HG02642 (cell line): Measurements from ENCODE around the gene XRN2.

Experiments
- ATAC-seq: cut with Tn5 transposase; IDR thresholded peaks from one replicate; pipeline ENCODE4 v1.9.1; 2021; ENCODE audit warnings: mild to moderate bottlenecking; ENCODE audit not compliant: unreplicated experiment, poor library complexity

The XRN2 gene

DNA sequence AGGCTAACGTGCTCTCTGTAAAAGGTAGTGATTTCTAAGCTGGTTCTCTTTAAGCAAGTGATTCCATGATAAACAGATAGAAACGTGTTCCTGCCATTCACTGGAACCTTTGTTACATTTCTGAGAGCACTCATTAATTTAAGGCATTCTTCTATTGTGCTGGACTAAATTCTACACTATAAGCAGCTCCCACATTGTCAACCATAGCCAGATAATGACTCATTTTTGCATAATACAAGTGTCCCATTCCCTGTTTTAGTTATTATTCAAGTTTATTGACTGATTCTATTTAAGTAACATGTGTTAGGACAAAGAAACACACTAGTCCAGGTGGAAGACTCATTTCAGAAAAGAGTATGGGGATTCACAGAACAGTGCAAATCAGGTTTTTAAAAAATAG, 13.5 kb upstream of the XRN2 start:
- ATAC-seq: no peak

- ATAC-seq: no peak
These were observed 12.1 kb upstream of the XRN2 start for GRCh38 chr20:21291026-21291425.

GRCh38 chr20:21294755-21295154, 8.4 kb upstream of the XRN2 start:
- ATAC-seq: no peak

DNA sequence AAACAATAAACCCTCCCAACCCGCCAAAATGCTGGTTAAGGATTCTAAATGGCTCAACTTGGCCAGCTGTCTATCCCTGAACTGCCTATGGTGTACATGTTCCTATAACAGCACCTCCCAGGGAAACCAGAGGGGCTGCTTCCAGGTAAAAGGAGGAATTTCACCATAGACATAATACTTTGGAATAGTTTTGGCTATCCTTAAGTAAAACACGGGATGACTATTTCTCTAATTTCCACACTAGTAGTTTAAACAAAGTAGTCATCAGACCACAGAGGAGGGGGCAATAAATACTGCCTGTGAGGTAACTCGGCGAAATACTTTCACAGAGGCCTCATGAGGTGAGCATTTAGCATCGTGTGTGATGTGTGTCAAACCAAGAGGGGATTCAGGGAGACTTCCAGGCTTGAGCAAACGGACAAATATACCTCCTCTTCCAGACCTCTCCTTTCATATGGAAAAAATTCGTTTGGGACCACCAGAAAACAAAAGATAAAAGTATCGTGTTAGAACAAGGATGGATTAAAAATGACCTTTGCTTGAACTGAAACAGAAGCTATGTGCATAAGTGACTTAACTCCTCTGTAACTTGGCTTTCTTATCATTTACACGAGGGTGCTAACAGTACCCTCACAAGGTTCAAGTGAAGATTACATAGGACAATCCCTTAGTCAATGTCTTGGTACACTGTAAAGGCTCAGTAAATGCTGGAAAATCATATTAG, 1.0 kb upstream of the XRN2 start:
- no peak for ATAC-seq

GRCh38 chr20:21302664-21303060, 469 bp upstream of the XRN2 start:
- ATAC-seq: peak; percentile 34

DNA sequence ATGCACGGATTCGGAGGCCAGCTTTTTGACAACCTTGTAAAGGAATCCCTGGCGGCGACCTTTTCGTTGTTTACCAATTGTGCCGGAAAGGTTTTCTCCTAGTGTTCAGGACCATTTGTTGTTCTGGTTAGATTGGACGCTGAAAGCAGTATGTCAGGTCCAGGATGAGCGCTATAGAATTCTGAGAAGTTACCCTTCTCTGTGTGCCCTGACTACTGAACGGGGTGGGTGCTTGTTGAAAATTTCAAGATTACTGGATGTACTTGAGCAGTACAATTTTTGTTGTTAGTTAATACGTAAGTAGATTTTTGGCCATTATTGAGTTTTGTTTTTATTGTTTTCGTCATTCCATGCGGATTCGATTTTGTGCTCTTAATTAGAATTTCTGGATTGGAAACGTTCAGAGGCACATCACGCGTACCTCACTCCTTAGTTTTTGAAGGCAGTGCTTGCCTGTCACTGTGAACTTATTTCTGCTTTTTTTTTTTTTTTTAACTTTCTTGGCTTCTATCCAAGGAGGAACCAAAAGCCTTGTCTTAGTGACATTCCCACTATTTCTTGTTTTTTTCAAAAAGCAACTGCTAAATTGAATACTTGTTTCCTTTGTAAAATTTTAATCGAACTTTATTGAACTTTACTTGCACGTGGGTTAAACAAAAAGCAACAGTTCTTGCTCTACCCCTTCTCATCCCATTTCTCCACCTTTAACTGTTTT, 898 bp downstream of the XRN2 start:
- peak; percentile 6 for ATAC-seq

GRCh38 chr20:21308340-21308739, 5.2 kb downstream of the XRN2 start:
- ATAC-seq: no peak

GRCh38 chr20:21309678-21310467, 6.7 kb downstream of the XRN2 start:
- ATAC-seq: no peak

DNA sequence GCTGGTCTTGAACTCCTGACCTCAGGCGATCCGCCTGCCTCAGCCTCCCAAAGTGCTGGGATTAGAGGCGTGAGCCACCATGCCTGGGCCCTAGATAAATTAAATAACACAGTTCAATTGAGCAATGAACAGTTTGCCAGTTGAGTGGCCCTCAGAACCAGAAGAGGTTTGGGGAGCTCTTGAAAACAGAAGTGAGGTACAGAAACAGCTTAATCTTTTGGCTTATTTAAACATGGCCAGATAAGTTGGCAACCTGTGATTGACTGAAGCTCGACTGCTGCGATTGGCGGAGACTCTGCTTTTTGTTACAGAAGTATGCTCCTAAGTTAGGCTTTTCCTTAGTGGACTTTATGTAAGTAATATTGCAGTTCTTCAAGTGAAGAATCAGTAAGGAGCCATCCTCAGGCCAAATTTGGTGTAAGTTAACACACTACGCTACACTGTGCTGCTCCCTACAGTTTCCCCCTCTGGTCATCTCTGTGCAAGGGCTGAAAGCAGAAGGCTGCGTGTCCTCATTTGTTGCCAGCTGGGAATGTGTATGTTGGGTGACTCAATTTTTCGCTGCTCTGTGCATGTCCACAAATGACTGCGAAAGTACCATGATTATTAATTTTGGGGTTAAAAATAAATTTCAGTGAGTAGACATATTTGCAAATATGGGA, 9.8 kb downstream of the XRN2 start:
- ATAC-seq: no peak

GRCh38 chr20:21315138-21315537, 12.0 kb downstream of the XRN2 start:
- ATAC-seq: no peak

DNA sequence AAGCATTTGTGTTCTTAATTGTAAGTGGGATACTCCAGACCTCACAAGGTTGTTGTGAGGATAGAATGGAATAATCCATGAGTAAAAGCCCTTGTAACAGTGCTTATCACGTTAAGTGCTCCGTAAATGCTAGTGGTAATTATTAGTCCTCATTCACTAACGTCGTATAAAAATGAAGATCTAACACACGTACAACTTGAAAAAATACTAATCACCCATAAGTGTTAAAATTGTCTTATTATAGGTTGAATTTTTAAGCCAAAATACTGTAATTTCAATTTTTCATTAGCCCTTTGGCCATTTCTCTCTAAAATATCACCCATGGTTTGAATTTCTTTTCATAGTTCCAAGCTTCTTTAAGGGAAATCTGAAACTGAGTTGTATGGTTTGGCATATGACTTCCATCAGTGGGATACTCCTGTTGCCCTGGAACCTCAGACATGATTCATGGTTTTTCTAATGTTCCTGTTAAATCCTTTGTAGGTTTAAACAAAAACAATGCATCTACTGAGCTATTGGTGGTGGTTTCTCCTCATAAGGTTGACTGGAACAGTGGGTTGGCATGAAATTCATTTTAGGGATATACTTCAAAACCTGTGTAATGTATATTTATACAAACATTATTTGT, 19.1 kb downstream of the XRN2 start:
- no peak for ATAC-seq

GRCh38 chr20:21322921-21323331, 19.8 kb downstream of the XRN2 start:
- ATAC-seq: no peak

- ATAC-seq: no peak
These were observed 20.5 kb downstream of the XRN2 start for GRCh38 chr20:21323640-21324039.

GRCh38 chr20:21324126-21324525, 21.0 kb downstream of the XRN2 start:
- no peak for ATAC-seq

DNA sequence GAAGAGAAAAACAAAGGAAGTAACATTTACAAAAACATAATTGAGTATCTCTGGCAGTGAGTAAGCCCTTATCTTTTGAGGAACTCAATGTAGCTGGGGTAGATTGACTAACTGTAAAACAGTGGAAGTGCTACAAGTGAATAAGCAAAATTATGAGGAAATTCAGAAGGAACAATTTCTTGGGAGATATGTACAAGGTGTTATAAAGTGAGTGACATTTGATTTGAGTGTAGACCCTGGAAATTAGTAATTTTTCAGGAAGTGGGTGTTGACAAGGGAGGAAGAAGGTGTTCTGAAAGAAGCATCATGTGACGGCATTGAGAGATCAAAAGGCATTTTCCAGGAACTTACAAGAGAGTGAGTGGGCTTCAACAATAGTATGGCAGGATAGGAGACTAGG, 22.2 kb downstream of the XRN2 start:
- ATAC-seq: no peak

DNA sequence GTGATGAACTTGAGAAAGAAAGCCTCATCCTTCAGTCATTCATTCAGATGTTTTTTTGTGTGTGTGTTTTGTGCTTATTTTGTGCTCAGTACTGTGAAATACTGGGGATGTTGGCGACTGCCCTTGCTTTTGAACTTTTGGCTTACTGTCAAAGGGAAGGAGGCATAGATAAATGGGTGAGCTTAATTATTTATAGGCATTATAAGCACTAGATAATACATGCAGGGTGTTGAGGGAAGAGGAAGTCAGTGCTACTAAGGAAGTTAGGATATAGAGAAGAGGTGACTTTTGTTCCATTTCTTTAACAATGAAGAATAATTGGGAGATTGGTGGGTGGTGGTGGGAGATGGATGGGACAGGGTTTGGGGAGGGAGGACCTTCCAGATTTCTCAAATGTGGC, 23.6 kb downstream of the XRN2 start:
- no peak for ATAC-seq

GRCh38 chr20:21336455-21337151, 33.5 kb downstream of the XRN2 start:
- ATAC-seq: no peak

DNA sequence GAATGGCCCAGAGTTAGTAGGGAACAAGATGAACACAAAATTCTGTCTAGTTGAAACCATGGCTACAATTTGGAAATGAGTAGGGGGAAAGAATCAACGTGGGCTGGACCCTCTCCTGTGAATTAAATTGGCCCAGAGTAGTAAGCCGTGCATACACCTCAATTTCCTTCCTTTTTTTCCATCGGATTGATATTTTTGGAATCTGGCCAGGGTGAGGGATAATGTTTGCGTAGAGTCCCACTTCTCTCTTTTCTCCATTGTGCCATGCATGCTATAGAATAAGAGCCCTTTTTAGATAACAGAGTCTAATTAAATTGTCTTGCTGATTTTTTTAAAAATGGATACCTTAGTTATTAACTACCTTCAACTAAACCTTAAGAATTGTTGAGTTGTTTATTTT, 35.2 kb downstream of the XRN2 start:
- ATAC-seq: no peak

GRCh38 chr20:21339499-21339898, 36.4 kb downstream of the XRN2 start:
- no peak for ATAC-seq
